CD4-positive, alpha-beta T cell treated with Interleukin-12 subunit alpha and Interleukin-12 subunit beta, for 1 hour (primary cell): ENCODE data around the gene AK5.

Experiments used
- DNase-seq: peaks from one replicate; pipeline ENCODE4 v3.0.0-alpha.2; 2020

The AK5 gene

GRCh38 chr1:77356136-77356535 is 74.3 kb downstream of the AK5 start:
- DNase-seq, result no peak

DNA sequence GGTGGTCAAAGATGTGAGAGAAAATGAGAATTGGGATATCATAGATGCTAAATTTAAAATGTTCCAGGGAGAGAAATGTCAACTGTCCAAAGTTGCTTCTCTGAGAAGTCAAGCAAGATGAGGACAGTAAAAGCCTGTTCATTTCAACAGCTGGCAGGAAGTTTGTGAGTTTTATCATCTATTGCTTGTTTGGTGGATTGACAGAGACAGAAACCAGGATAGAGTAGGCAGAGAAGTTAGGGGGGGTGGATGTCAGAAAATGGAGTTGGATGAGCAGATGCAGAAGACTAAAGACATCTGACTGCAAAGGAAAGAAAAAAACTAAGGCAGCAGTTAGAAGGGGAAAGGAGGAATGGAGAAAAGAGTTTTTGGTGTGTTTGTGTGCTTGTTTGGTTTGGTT is 78.4 kb downstream of the AK5 start:
- DNase-seq, result no peak

- no peak for DNase-seq
These were observed 79.8 kb downstream of the AK5 start for GRCh38 chr1:77361621-77362020.

DNA sequence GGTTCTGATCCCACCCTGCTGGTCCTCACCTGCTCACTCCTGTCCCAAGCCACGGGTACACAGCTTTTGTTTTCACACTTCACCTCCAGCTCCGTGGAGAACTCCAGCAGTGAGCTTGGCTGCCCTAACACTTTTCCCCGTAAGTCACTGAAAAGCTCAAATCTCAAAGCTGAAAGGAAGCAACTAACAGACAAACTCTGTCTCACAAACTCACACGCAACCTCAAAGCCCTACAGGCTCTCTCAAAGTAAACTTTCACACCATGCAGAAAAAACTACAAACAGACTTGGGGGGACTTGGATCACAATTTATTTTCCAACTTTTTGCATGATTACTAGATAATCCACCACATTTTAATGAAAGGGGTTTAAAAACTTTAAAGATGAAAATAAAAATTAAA is 88.3 kb downstream of the AK5 start:
- no peak for DNase-seq

DNA sequence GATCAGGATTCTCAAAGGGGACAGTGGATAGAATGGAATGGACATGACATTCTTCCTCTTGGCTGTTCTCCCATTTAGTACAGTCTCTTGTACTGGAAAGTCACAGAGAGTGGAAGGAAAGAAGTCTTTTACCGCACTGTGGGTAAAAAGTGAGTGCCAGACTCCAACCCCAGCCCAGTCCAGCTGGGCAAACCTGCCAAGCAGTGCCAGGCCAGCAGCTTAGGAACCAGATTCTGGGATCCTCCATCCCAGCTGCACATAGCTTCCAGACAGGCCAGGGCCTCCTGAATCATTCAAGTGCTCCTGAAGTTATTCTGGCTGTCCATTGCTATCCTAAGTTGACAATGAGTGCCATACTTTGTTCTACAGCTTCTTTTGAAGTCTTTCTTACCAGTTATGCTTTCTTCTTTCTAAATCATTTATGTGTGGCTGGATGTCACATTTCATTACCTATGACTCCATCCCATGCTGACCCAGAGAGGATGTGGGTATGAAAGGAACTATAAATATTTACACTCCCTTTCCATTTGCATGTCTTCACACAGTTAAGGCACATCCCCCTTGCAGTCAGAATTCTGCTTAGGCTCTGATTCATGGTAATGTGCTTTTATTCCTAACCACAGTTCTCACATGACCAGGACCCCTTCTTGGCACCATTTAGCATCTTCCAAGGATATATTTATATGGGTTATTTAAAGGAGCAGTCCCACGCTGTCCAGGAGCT is 88.9 kb downstream of the AK5 start:
- no peak for DNase-seq

- no peak for DNase-seq
These were observed 89.6 kb downstream of the AK5 start for GRCh38 chr1:77371396-77371795.

GRCh38 chr1:77373702-77374101 is 91.9 kb downstream of the AK5 start:
- no peak for DNase-seq

DNA sequence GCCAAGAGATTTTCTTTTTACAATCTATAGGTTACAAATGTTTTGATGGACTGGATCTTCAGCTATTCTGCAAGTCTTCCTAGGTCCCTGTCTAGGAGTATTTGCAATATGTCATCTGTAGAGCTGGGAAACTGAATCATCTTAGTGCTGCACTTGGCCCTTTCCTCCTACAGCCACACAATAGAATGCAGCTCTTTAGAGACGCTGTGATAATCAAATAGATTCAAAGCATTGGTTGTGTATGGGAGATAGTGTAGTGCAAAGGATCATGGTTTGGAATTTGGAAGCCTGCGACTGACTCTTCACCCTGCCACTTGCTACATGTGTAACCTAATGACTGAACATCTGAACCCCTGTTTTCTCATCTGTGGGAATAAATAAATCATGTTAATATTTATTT is 93.7 kb downstream of the AK5 start:
- DNase-seq, result no peak

- no peak for DNase-seq
These were observed 94.2 kb downstream of the AK5 start for GRCh38 chr1:77375990-77376389.

DNA sequence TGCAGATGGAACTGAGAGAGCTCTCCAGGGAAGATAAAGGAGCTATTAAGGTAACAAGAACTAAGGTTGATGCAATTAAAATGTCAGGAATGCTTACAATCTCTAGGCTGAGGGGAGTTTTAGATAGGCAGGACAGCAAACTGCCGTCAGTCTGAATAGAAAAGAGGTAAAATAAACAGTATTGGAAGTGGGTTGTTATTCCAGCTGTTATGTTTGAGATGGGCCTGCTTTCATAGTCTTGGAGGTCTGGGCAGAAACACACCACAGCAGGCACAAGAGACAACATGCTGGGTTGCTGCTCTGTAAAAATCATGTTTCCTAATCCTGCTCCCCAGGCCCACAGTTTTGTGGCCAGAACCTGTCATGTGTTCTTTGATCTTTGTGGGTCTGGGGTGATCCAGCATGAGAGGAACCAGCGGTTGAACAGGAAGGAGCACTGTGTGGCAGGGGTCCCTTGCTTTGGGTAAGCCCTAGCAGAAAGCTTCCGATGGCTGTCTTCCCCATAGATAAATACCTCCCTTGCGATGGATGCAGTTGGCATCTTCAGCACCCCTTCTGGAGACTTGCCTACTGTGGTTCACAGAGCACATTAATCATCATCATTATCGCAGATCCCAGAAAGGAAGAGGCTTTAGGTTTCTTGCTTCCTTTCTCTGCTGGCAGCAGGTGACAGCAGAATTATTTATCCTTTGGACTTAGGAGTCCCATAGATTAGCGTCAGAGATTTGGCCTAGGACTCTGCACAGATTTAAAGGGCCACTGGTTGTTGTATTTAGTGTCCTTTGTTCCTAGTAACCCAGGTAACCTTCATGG is 97.1 kb downstream of the AK5 start:
- DNase-seq, result no peak

- no peak for DNase-seq
These were observed 100.5 kb downstream of the AK5 start for GRCh38 chr1:77382366-77382765.

GRCh38 chr1:77383236-77383635 is 101.4 kb downstream of the AK5 start:
- DNase-seq, result no peak

- DNase-seq, result no peak
These were observed 103.7 kb downstream of the AK5 start for GRCh38 chr1:77385551-77385950.

DNA sequence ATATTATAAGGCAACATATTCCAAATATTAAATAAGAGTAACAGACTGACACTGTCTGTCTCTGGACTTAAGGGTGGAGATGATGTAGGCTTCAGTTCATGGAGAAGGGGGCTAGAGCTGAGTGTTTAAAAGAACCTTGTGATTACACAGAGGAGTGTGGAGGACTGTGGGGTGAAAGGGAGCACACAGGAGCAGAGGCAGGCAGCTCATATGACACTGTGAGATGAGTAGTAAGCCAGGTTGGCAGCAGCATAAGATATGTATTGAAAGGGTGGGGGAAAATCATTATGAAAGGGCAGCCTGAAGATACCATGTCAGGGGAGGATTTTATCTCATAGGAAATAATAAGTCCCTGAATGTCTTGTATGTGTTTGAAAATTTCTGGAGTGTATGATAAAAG is 104.5 kb downstream of the AK5 start:
- no peak for DNase-seq

DNA sequence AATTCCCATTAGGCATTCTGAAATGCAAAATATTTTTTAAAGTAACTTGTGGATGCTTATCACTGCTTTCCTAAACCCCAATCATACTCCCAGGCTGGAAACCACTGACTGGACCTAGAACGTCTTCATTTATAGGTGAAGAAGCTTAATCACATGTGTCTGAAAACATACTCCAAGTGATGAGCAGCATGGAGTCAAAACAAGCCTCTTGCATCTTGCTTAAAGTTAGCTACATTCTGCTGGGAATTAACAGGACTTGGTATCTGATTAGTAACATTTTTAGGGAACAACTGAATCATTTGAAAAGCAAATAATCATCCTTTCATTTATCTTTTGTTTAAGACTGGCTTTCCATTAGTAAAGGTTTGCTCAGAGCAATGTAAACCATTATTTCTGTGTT is 105.7 kb downstream of the AK5 start:
- DNase-seq, result no peak

GRCh38 chr1:77388661-77389060 is 106.8 kb downstream of the AK5 start:
- DNase-seq, result no peak

DNA sequence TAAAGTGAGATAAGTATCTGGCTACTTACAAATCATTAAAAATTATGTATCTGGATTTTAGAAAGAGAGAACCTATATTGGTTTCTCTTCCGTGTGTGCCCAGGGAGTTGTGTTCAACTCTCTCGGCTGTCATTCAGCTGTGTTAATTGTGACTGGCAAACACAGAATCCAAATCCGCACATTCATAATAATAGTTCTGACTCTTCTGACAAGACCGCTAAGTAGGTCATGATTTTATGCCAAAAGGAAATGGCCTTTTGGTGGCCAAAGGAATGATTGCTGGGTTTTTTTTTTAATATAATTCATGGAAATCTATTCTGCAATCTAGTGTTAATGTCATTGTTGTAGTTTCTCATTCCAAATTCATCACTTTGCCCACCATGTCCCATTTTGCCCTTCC is 110.7 kb downstream of the AK5 start:
- no peak for DNase-seq

DNA sequence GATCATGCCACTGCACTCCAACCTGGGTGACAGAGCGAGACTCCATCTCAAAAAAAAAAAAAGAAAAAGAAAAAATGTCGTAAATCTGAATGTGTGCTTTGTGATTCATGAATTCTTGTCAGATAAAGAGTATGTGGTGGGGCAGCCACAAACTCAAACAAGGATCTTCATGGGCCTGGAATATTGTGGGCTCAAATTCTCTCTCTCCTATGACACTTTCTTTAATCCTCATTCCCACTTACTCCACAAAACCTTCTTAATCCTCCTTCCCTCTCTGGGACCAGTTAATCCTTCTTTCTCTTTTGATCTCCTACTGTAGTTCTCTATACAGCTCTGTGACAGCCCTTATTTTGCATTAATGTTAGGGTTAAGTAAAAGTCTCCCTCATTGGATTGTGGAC is 112.3 kb downstream of the AK5 start:
- DNase-seq, result no peak

GRCh38 chr1:77395051-77395450 is 113.2 kb downstream of the AK5 start:
- DNase-seq, result no peak

GRCh38 chr1:77398152-77398551 is 116.3 kb downstream of the AK5 start:
- DNase-seq, result no peak

DNA sequence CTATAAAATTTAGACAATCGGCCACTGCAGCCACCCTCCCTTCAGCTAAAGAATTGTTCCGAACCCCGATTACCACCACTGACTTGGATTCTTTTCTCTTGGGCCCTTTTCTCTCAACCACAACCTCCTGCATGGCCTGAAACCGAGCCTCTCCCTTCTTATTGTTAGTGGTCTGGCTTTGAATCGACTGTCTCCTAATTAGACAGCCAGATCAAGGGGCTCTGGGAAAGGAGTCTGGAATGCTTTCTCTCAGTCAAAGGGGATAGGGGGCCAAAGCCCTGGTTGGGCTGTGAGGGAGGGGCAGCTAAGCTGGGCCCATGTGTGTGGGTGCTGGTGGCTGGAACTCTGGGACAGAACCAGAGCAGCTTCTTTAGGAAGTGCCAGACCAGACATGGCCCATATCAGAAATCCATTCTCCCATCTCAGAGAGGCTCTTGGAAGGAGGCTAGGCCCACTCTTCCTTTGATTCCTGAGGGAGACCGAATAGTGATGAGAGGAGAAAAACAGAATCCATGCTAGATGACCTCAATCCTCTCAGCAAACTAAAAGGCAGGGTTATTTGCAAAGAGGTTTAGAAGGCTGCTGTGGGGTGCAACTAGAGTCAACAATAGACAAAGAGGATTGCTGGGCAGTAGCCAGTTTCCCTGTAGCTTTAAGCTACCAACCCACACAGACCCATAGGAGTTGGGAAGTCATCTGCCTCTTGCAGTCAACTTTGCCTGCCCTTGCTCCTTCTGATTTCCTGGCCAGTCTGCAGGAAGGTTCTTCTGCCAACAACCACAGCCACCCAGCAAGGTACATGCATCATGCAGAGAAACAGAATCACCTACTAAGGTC is 117.6 kb downstream of the AK5 start:
- DNase-seq, result no peak

DNA sequence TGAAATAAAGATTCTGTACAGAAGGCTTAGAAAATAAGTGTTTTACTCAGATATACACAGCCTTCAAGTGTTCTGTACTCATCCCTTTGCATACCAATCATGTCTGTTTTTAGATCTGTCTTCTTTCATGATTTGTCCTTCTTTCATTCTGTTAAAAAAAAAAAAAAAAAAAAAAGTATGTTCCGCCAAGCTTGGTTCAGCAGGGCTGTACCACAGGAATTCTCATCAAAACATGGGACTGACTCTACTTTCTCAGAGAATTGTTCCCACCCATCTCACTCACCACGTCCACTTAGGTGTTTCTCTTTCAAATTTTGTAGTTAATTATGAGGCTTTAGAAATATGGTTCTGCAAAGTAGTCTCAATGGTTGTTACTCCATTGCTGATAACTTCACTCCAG is 119.0 kb downstream of the AK5 start:
- no peak for DNase-seq

DNA sequence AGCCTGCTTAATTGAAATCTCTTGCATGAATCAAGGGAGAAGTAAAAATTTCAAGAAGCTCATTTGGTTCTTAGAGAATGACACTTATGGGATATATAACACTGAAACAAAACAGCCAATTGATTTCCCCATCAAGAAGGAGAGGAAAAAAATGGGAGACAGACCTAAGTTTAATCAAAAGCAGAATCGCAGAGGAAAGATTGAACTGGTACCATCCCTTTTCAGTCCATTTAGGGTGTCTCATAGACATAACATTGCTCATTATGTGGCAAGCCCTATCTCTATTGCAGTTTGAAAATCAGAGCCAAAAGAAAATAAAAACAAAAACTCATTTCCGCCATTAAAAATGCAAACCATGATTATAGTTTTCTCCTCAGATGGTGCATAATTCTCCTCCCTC is 119.6 kb downstream of the AK5 start:
- DNase-seq, result no peak

- no peak for DNase-seq
These were observed 123.4 kb downstream of the AK5 start for GRCh38 chr1:77405186-77405585.
